Astrocyte of the spinal cord (primary cell): ENCODE data around the gene DPYSL4.
"Not testable (repeated sequence)": the region's sequence is repeated elsewhere in the genome, so short reads cannot be mapped to it uniquely, and the experiment has no call there.

Experiments used
- DNase-seq: peaks from one replicate; pipeline ENCODE4 v3.0.0; 2011; ENCODE audit warnings: low read depth, low spot score
- H3K4me3 ChIP-seq: 2 replicates; pipeline ENCODE4 v1.5.1; 2011; ENCODE audit warnings: low read depth, mild to moderate bottlenecking, low read length, moderate library complexity
- CTCF ChIP-seq: IDR thresholded peaks from 2 replicates; pipeline ENCODE4 v1.5.1; 2012; ENCODE audit warnings: low read depth, mild to moderate bottlenecking, low read length, inconsistent platforms
- in situ Hi-C: cut with HindIII; loops from 2 replicates; pipeline ENCODE4 v1.10.0; 2017; ENCODE audit warnings: low sequenced_read_pairs

The DPYSL4 gene

GRCh38 chr10:132154931-132155330 is 31.8 kb upstream of the DPYSL4 start:
- in situ Hi-C loops: no loop called here
- no peak for TF ChIP-seq CTCF
- DNase-seq: no peak
- no peak overlapping the region for H3K4me3 ChIP-seq

- DNase-seq: no peak
- H3K4me3 ChIP-seq: no peak overlapping the region
These were observed 30.9 kb upstream of the DPYSL4 start for GRCh38 chr10:132155723-132156381.

GRCh38 chr10:132156382-132156781 is 30.4 kb upstream of the DPYSL4 start:
- TF ChIP-seq CTCF: no peak
- no peak overlapping the region for H3K4me3 ChIP-seq
- in situ Hi-C loops: no loop called here
- DNase-seq: no peak

More at GRCh38 chr10:132155723-132156381, 30.9 kb upstream of the DPYSL4 start:
- in situ Hi-C loops: no loop called here
- TF ChIP-seq CTCF: no peak

- DNase-seq: no peak
- no peak for TF ChIP-seq CTCF
- H3K4me3 ChIP-seq: no peak overlapping the region
- in situ Hi-C loops: no loop called here
These were observed 29.6 kb upstream of the DPYSL4 start for GRCh38 chr10:132157101-132157500.

- no peak for TF ChIP-seq CTCF
- no peak overlapping the region for H3K4me3 ChIP-seq
- no peak for DNase-seq
- in situ Hi-C loops: no loop called here
These were observed 28.5 kb upstream of the DPYSL4 start for GRCh38 chr10:132158122-132158741.

GRCh38 chr10:132158823-132159222 is 27.9 kb upstream of the DPYSL4 start:
- H3K4me3 ChIP-seq: no peak overlapping the region
- no peak for TF ChIP-seq CTCF
- in situ Hi-C loops: no loop called here
- no peak for DNase-seq

GRCh38 chr10:132159302-132160230 is 27.2 kb upstream of the DPYSL4 start:
- DNase-seq, in situ Hi-C loops, H3K4me3 ChIP-seq: not testable (repeated sequence)

- DNase-seq, H3K4me3 ChIP-seq, in situ Hi-C loops: not testable (repeated sequence)
These were observed 26.5 kb upstream of the DPYSL4 start for GRCh38 chr10:132160231-132160630.

GRCh38 chr10:132160834-132161622 is 25.7 kb upstream of the DPYSL4 start:
- in situ Hi-C loops: not testable (repeated sequence)

More at GRCh38 chr10:132160834-132161622, 25.7 kb upstream of the DPYSL4 start:
- not testable (repeated sequence) for DNase-seq, H3K4me3 ChIP-seq
